H9 (cell line): ENCODE data around the gene SLC44A2. TPM values are rescaled to one million over a fixed set of nuclear protein-coding genes. Genes with fewer than 3 reads are reported as not detected.

Experiments used
- DNase-seq: peaks from one replicate; pipeline ENCODE4 v3.0.0-alpha.2; 2017
- H2AFZ ChIP-seq: one replicate; pipeline ENCODE4 v1.6.1; 2013; ENCODE audit warnings: mild to moderate bottlenecking, low read length, control low read depth, moderate library complexity
- H2AK5ac ChIP-seq: 2 replicates; pipeline ENCODE4 v1.6.1; 2013; ENCODE audit warnings: low read length, control low read depth, mixed read lengths; ENCODE audit not compliant: insufficient read length
- H2BK120ac ChIP-seq: one replicate; pipeline ENCODE4 v1.6.1; 2013; ENCODE audit warnings: low read depth, mild to moderate bottlenecking, low read length, control low read depth, inconsistent platforms; ENCODE audit not compliant: poor library complexity, severe bottlenecking
- H2BK12ac ChIP-seq: 2 replicates; pipeline ENCODE4 v1.6.1; 2013; ENCODE audit warnings: low read length, control low read depth, mixed read lengths, low read depth; ENCODE audit not compliant: insufficient read length
- H2BK15ac ChIP-seq: 2 replicates; pipeline ENCODE4 v1.6.1; 2013; ENCODE audit warnings: low read depth, low read length, control low read depth
- H2BK20ac ChIP-seq: one replicate; pipeline ENCODE4 v1.6.1; 2013; ENCODE audit warnings: low read depth, mild to moderate bottlenecking, low read length, control low read depth, inconsistent platforms; ENCODE audit not compliant: poor library complexity, severe bottlenecking
- H2BK5ac ChIP-seq: 2 replicates; pipeline ENCODE4 v1.6.1; 2013; ENCODE audit warnings: low read length, control low read depth, mixed read lengths; ENCODE audit not compliant: insufficient read length
- H3K14ac ChIP-seq: 2 replicates; pipeline ENCODE4 v1.6.1; 2013; ENCODE audit warnings: low read length, control low read depth; ENCODE audit not compliant: insufficient read depth
- H3K18ac ChIP-seq: 2 replicates; pipeline ENCODE4 v1.6.1; 2013; ENCODE audit warnings: low read depth, mild to moderate bottlenecking, mixed read lengths, low read length, control low read depth; ENCODE audit not compliant: insufficient read length
- H3K23ac ChIP-seq: 2 replicates; pipeline ENCODE4 v1.6.1; 2013; ENCODE audit warnings: low read length, control low read depth, mixed read lengths, low read depth; ENCODE audit not compliant: insufficient read length
- H3K23me2 ChIP-seq: 2 replicates; pipeline ENCODE4 v1.6.1; 2013; ENCODE audit warnings: low read depth, mild to moderate bottlenecking, mixed read lengths, low read length, control low read depth; ENCODE audit not compliant: insufficient read length, poor library complexity, severe bottlenecking
- H3K27ac ChIP-seq: 2 replicates; pipeline ENCODE4 v1.5.1; 2013; ENCODE audit warnings: low read length, control low read depth, mixed read lengths, low read depth; ENCODE audit not compliant: insufficient read length
- H3K27me3 ChIP-seq: 2 replicates; pipeline ENCODE4 v1.6.1; 2013; ENCODE audit warnings: low read length, control low read depth, inconsistent platforms; ENCODE audit not compliant: insufficient read depth
- H3K4ac ChIP-seq: 2 replicates; pipeline ENCODE4 v1.6.1; 2013; ENCODE audit warnings: low read depth, mild to moderate bottlenecking, control low read depth, inconsistent platforms, low read length, moderate library complexity
- H3K4me1 ChIP-seq: 2 replicates; pipeline ENCODE4 v1.6.1; 2013; ENCODE audit warnings: low read length, control low read depth, inconsistent platforms; ENCODE audit not compliant: insufficient read depth
- H3K4me2 ChIP-seq: 2 replicates; pipeline ENCODE4 v1.6.1; 2013; ENCODE audit warnings: low read length, control low read depth, mixed read lengths; ENCODE audit not compliant: insufficient read length, insufficient read depth
- H3K56ac ChIP-seq: 2 replicates; pipeline ENCODE4 v1.6.1; 2013; ENCODE audit warnings: low read depth, mild to moderate bottlenecking, mixed read lengths, low read length, control low read depth; ENCODE audit not compliant: insufficient read length
- H3K79me1 ChIP-seq: 2 replicates; pipeline ENCODE4 v1.6.1; 2013; ENCODE audit warnings: low read depth, mild to moderate bottlenecking, moderate library complexity, low read length, control low read depth, inconsistent platforms; ENCODE audit not compliant: insufficient read depth, poor library complexity, severe bottlenecking
- H3K79me2 ChIP-seq: 2 replicates; pipeline ENCODE4 v1.6.1; 2013; ENCODE audit warnings: low read length, control low read depth, inconsistent platforms; ENCODE audit not compliant: insufficient read depth
- H3K9ac ChIP-seq: 2 replicates; pipeline ENCODE4 v1.6.1; 2013; ENCODE audit warnings: low read length, control low read depth, mixed read lengths; ENCODE audit not compliant: insufficient read length; ENCODE audit errors: extremely low read depth
- H3K9me3 ChIP-seq: one replicate; pipeline ENCODE4 v1.6.1; 2013; ENCODE audit warnings: low read depth, low read length, inconsistent platforms; ENCODE audit not compliant: control insufficient read depth
- H3T11ph ChIP-seq: one replicate; pipeline ENCODE4 v1.6.1; 2013; ENCODE audit warnings: mild to moderate bottlenecking, low read length, control low read depth, inconsistent platforms
- H4K20me1 ChIP-seq: one replicate; pipeline ENCODE4 v1.6.1; 2013; ENCODE audit not compliant: control insufficient read depth, insufficient read length, insufficient read depth
- H4K5ac ChIP-seq: 2 replicates; pipeline ENCODE4 v1.6.1; 2013; ENCODE audit warnings: low read depth, mild to moderate bottlenecking, mixed read lengths, low read length, control low read depth; ENCODE audit not compliant: insufficient read length
- H4K8ac ChIP-seq: replicated peaks from 2 replicates; pipeline ENCODE4 v1.6.1; 2013; ENCODE audit warnings: low read length, control low read depth, mixed read lengths, low read depth; ENCODE audit not compliant: insufficient read length
- H4K91ac ChIP-seq: 2 replicates; pipeline ENCODE4 v1.6.1; 2013; ENCODE audit warnings: low read depth, mild to moderate bottlenecking, moderate library complexity, mixed read lengths, low read length, control low read depth; ENCODE audit not compliant: insufficient read length
- H3K27ac Mint-ChIP-seq, 3 experiments: 2 replicates in 2 of 3; 3 replicates in 1 of 3; pipeline ENCODE4 v1.8.0; 2020 to 2021; ENCODE audit warnings: mixed read lengths in 3 of 3, mild to moderate bottlenecking in 1 of 3, moderate library complexity in 1 of 3
- H3K27me3 Mint-ChIP-seq: 2 replicates; pipeline ENCODE4 v1.8.0; 2021; ENCODE audit warnings: low read depth, mild to moderate bottlenecking, moderate library complexity, mixed read lengths
- H3K36me3 Mint-ChIP-seq, 3 experiments: 2 replicates in 2 of 3; 3 replicates in 1 of 3; pipeline ENCODE4 v1.8.0; 2020 to 2021; ENCODE audit warnings: low read depth in 3 of 3, mixed read lengths in 3 of 3; ENCODE audit not compliant: insufficient read depth in 1 of 3
- H3K4me1 Mint-ChIP-seq, 2 experiments: 2 replicates each; pipeline ENCODE4 v1.8.0; 2020; ENCODE audit warnings: mixed read lengths in 2 of 2
- H3K4me3 Mint-ChIP-seq, 2 experiments: 2 replicates in 1 of 2; 3 replicates in 1 of 2; pipeline ENCODE4 v1.8.0; 2020 to 2021; ENCODE audit warnings: mild to moderate bottlenecking in 2 of 2, mixed read lengths in 2 of 2, moderate library complexity in 1 of 2
- H3K9me3 Mint-ChIP-seq, 2 experiments: 2 replicates in 1 of 2; 3 replicates in 1 of 2; pipeline ENCODE4 v1.8.0; 2020; ENCODE audit warnings: mild to moderate bottlenecking in 2 of 2, mixed read lengths in 2 of 2, moderate library complexity in 1 of 2
- CTCF ChIP-seq: fragments of 200-600 bp; sonication (generic); conservative IDR thresholded peaks from 3 replicates; pipeline ENCODE4 v1.8.0; 2021; ENCODE audit warnings: antibody characterized with exemption, mild to moderate bottlenecking
- WGBS: extraction: QIAGEN DNeasy Blood & Tissue Kit; methylation state at CpG from one replicate; pipeline ENCODE4 v1.1.7; 2013; ENCODE audit warnings: missing lambda C conversion rate, low lambda C conversion rate, mixed read lengths; ENCODE audit not compliant: insufficient read length; ENCODE audit errors: extremely low coverage; 5-methylcytosine and 5-hydroxymethylcytosine counted together
- total RNA-seq: library from RNA; stranded (reverse); gene quantifications from 2 replicates; pipeline ENCODE4 v1.2.1, GENCODE V29; 2021

Gene SLC44A2
- total RNA-seq, 1 experiment from 2014 or later: 121 TPM

GRCh38 chr19:10611907-10612306 is 13.4 kb upstream of the SLC44A2 start:
- no peak overlapping the region for H2BK15ac ChIP-seq
- H4K20me1 ChIP-seq: no peaks in the 10 kb centered on the region
- Mint-ChIP-seq H3K4me1 (no peaks in the 10 kb centered on the region), H3K9me3 (no peaks in the 10 kb centered on the region), H3K27ac (no peak overlapping the region), H3K27me3 (no peaks in the 10 kb centered on the region), H3K4me3 (no peak overlapping the region), H3K36me3 (peaks cover 2 to 11% (median 5%) of the 10 kb centered on the region in 3 experiments; a peak in 6 of 7 replicates)
- H3K9ac ChIP-seq: no peak overlapping the region
- no peak overlapping the region for H3K4me2 ChIP-seq
- no peak for DNase-seq
- WGBS: no CpG with 5 or more reads among the region's 5 CpGs
- H2AFZ ChIP-seq: no peak overlapping the region
- no peak overlapping the region for H2BK20ac ChIP-seq
- H4K5ac ChIP-seq: no peak overlapping the region
- H3K23me2 ChIP-seq: no peaks in the 10 kb centered on the region
- no peak overlapping the region for H4K91ac ChIP-seq
- no peak overlapping the region for H3K56ac ChIP-seq
- H2AK5ac ChIP-seq: no peak overlapping the region
- no peak overlapping the region for H3K27ac ChIP-seq
- H2BK5ac ChIP-seq: no peak overlapping the region
- H3K9me3 ChIP-seq: no peaks in the 10 kb centered on the region
- no peaks in the 10 kb centered on the region for H3K79me1 ChIP-seq
- no peak overlapping the region for H4K8ac ChIP-seq
- H2BK12ac ChIP-seq: no peak overlapping the region
- no peak overlapping the region for H2BK120ac ChIP-seq
- no peak overlapping the region for H3K23ac ChIP-seq
- TF ChIP-seq CTCF: no peak
- no peak overlapping the region for H3K4ac ChIP-seq
- no peak overlapping the region for H3K14ac ChIP-seq
- H3K18ac ChIP-seq: no peak overlapping the region
- no peaks in the 10 kb centered on the region for H3K79me2 ChIP-seq
- H3K27me3 ChIP-seq: no peaks in the 10 kb centered on the region
- no peaks in the 10 kb centered on the region for H3K4me1 ChIP-seq
- H3T11ph ChIP-seq: no peak overlapping the region
